HEK293 (cell line): ENCODE measurements around the gene MMP24OS.

Experiments
- CTCF ChIA-PET: fragments of 350-600 bp; formaldehyde crosslinking; extraction: SDS; loops from one replicate; lab custom pipeline; 2021; ENCODE audit warnings: antibody characterized with exemption; lab: Yijun Ruan, JAX
- POLR2A ChIA-PET: fragments of 300-600 bp; formaldehyde crosslinking; extraction: SDS; loops from one replicate; lab custom pipeline; 2020; ENCODE audit warnings: antibody characterized with exemption, inconsistent platforms; lab: Yijun Ruan, JAX
- H3K27ac ChIP-seq: fragments of 200-500 bp; sonication (Bioruptor generic); 2 replicates; pipeline ENCODE4 v1.5.1; 2014; ENCODE audit warnings: low read depth, low read length, control low read depth, inconsistent platforms; ENCODE audit errors: extremely low read depth
- H3K36me3 ChIP-seq, 2 experiments: fragments of 200-500 bp in 1 of 2; sonication (Bioruptor generic) in 1 of 2; 1 replicate in 1 of 2; 2 replicates in 1 of 2; pipeline ENCODE4 v1.5.1; 2014 to 2017; ENCODE audit warnings: inconsistent platforms in 2 of 2, low read length in 2 of 2; ENCODE audit not compliant: control insufficient read depth in 2 of 2, insufficient read depth in 1 of 2
- H3K4me1 ChIP-seq: fragments of 200-500 bp; sonication (Bioruptor generic); 2 replicates; pipeline ENCODE4 v1.5.1; 2014; ENCODE audit warnings: mild to moderate bottlenecking, low read length, inconsistent platforms; ENCODE audit not compliant: control insufficient read depth, insufficient read depth
- H3K4me3 ChIP-seq: 2 replicates; pipeline ENCODE4 v1.5.1; 2011; ENCODE audit warnings: low read depth, mild to moderate bottlenecking, control low read depth, low read length, moderate library complexity
- H3K9me3 ChIP-seq: fragments of 200-500 bp; sonication (Bioruptor generic); 2 replicates; pipeline ENCODE4 v1.5.1; 2014; ENCODE audit warnings: low read depth, low read length, inconsistent platforms; ENCODE audit not compliant: control insufficient read depth, insufficient read depth
- ATF2 ChIP-seq: fragments of 450-650 bp; formaldehyde crosslinking; IDR thresholded peaks from 2 replicates; pipeline ENCODE4 v1.5.1; 2016; ENCODE audit warnings: missing biosample characterization, missing genetic modification characterization, low read depth
- GLIS1 ChIP-seq: fragments of 450-650 bp; formaldehyde crosslinking; IDR thresholded peaks from 2 replicates; pipeline ENCODE4 v1.5.1; 2016; ENCODE audit warnings: missing biosample characterization, missing genetic modification characterization
- KLF17 ChIP-seq: fragments of 450-650 bp; formaldehyde crosslinking; IDR thresholded peaks from 2 replicates; pipeline ENCODE4 v1.5.1; 2016; ENCODE audit warnings: missing biosample characterization, missing genetic modification characterization
- PRDM1 ChIP-seq: fragments of 450-650 bp; formaldehyde crosslinking; IDR thresholded peaks from 2 replicates; pipeline ENCODE4; 2016; ENCODE audit warnings: missing biosample characterization, missing genetic modification characterization
- TSHZ1 ChIP-seq: fragments of 450-650 bp; formaldehyde crosslinking; IDR thresholded peaks from 2 replicates; pipeline ENCODE4 v1.5.1; 2016; ENCODE audit warnings: missing biosample characterization, missing genetic modification characterization, borderline replicate concordance
- YY1 ChIP-seq: fragments of 450-650 bp; formaldehyde crosslinking; IDR thresholded peaks from 2 replicates; pipeline ENCODE4 v1.5.1; 2018; ENCODE audit warnings: missing biosample characterization, missing genetic modification characterization
- YY2 ChIP-seq: fragments of 450-650 bp; formaldehyde crosslinking; IDR thresholded peaks from 2 replicates; pipeline ENCODE4 v1.5.1; 2016; ENCODE audit warnings: missing biosample characterization, missing genetic modification characterization
- ZBTB48 ChIP-seq: fragments of 450-650 bp; formaldehyde crosslinking; IDR thresholded peaks from 2 replicates; pipeline ENCODE4 v1.5.1; 2016; ENCODE audit warnings: missing biosample characterization, missing genetic modification characterization
- ZEB2 ChIP-seq: fragments of 450-650 bp; formaldehyde crosslinking; IDR thresholded peaks from 2 replicates; pipeline ENCODE4 v1.5.1; 2016; ENCODE audit warnings: missing biosample characterization, missing genetic modification characterization
- ZFP69B ChIP-seq: fragments of 450-650 bp; formaldehyde crosslinking; IDR thresholded peaks from 2 replicates; pipeline ENCODE4 v1.5.1; 2016; ENCODE audit warnings: missing biosample characterization, missing genetic modification characterization
- ZIC2 ChIP-seq: fragments of 450-650 bp; formaldehyde crosslinking; IDR thresholded peaks from 2 replicates; pipeline ENCODE4 v1.5.1; 2016; ENCODE audit warnings: missing biosample characterization, missing genetic modification characterization
- ZNF169 ChIP-seq: fragments of 450-650 bp; formaldehyde crosslinking; IDR thresholded peaks from 2 replicates; pipeline ENCODE4 v1.5.1; 2016; ENCODE audit warnings: missing biosample characterization, missing genetic modification characterization
- ZNF266 ChIP-seq: fragments of 450-650 bp; formaldehyde crosslinking; IDR thresholded peaks from 2 replicates; pipeline ENCODE4 v1.5.1; 2016; ENCODE audit warnings: missing biosample characterization, missing genetic modification characterization, low read depth
- ZNF354C ChIP-seq: fragments of 450-650 bp; formaldehyde crosslinking; IDR thresholded peaks from 2 replicates; pipeline ENCODE4 v1.5.1; 2016; ENCODE audit warnings: missing biosample characterization, missing genetic modification characterization, low read depth, borderline replicate concordance
- ZNF558 ChIP-seq: fragments of 450-650 bp; formaldehyde crosslinking; IDR thresholded peaks from 2 replicates; pipeline ENCODE4 v1.5.1; 2016; ENCODE audit warnings: missing biosample characterization, missing genetic modification characterization
- ZNF610 ChIP-seq: fragments of 450-650 bp; formaldehyde crosslinking; IDR thresholded peaks from 2 replicates; pipeline ENCODE4 v1.5.1; 2016; ENCODE audit warnings: missing biosample characterization, missing genetic modification characterization, borderline replicate concordance
- ZNF621 ChIP-seq: fragments of 450-650 bp; formaldehyde crosslinking; IDR thresholded peaks from 2 replicates; pipeline ENCODE4 v1.5.1; 2017; ENCODE audit warnings: missing biosample characterization, missing genetic modification characterization
- ZNF629 ChIP-seq: fragments of 450-650 bp; formaldehyde crosslinking; IDR thresholded peaks from 2 replicates; pipeline ENCODE4 v1.5.1; 2017; ENCODE audit warnings: missing biosample characterization, missing genetic modification characterization
- ZNF639 ChIP-seq: fragments of 450-650 bp; formaldehyde crosslinking; IDR thresholded peaks from 2 replicates; pipeline ENCODE4 v1.5.1; 2016; ENCODE audit warnings: missing biosample characterization, missing genetic modification characterization
- ZNF692 ChIP-seq: fragments of 450-650 bp; formaldehyde crosslinking; IDR thresholded peaks from 2 replicates; pipeline ENCODE4 v1.5.1; 2016; ENCODE audit warnings: missing biosample characterization, missing genetic modification characterization
- ZSCAN30 ChIP-seq: fragments of 450-650 bp; IDR thresholded peaks from 2 replicates; pipeline ENCODE4 v1.5.1; 2018; ENCODE audit warnings: missing biosample characterization, mild to moderate bottlenecking, missing genetic modification characterization, moderate library complexity

The MMP24OS gene

DNA sequence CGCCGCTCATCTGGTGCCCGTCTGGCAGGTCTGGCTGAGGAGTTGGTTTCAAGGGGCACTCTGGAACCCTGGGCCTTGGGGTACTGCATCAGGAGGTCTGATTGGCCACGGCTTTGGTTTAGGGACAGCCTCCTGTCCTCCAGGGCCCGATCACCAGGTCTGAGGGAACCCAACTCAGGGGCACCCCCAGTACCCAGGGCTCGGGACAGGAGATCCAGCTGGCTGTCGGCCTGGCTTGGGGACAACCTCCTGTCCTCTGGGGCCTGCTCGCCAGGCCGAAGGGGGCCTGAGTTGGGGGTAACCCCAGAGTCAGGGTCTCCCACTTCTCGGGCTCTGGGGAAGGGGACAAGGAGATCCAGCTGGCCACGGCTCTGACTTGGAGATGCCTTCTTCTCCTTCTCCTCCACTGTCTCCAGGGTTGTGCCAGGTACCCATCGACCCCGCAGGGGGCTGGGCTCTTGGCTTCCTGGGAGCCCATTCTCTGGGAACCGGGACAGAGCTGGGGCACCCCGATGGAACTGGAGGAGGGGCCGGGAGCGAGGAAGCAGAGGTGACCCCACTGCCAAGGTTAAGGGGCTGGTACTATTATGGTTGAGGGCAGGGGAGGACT, 9.1 kb upstream of the MMP24OS start:
- CTCF ChIA-PET = interaction anchor here (1.1 kb wide), 1 partner anchor 16 kb away, joined by 3 read pairs; no protein-coding TSS in a partner anchor
- Histone ChIP-seq H3K4me3 (no peak overlapping the region), H3K4me1 (no peaks in the 10 kb centered on the region)

GRCh38 chr20:35286077-35286898, 8.4 kb upstream of the MMP24OS start:
- POLR2A ChIA-PET = no interaction called here
- Histone ChIP-seq H3K9me3 (no peaks in the 10 kb centered on the region), H3K4me1 (no peaks in the 10 kb centered on the region), H3K27ac (no peak overlapping the region), H3K36me3 (peaks cover 9 to 20% of the 10 kb centered on the region in 2 experiments; a peak in 2 of 3 replicates), H3K4me3 (no peak overlapping the region)
- CTCF ChIA-PET = interaction anchor here (1.1 kb wide), 1 partner anchor 17 kb away, joined by 3 read pairs; no protein-coding TSS in a partner anchor
- TF ChIP-seq ZIC2 (tag by site-specific recombination) = no peak
- 0 out of 2 replicates have a peak, but pooled peaks have one; percentile 1 for TF ChIP-seq ZFP69B
- 0 out of 2 replicates have a peak, but pooled peaks have one; percentile 2 for TF ChIP-seq PRDM1 (tag by site-specific recombination)
- TF ChIP-seq, all 188 proteins: peak for 2

More for the DNA sequence above, 9.1 kb upstream of the MMP24OS start:
- H3K36me3 ChIP-seq = peaks cover 8 to 13% of the 10 kb centered on the region in 2 experiments; a peak in 2 of 3 replicates
- POLR2A ChIA-PET = no interaction called here
- TF ChIP-seq YY1 = no peak
- TF ChIP-seq ZNF629 = no peak
- H3K27ac ChIP-seq = no peak overlapping the region
- no peaks in the 10 kb centered on the region for H3K9me3 ChIP-seq

GRCh38 chr20:35285806-35286076, 7.8 kb upstream of the MMP24OS start:
- POLR2A ChIA-PET = no interaction called here
- CTCF ChIA-PET = no interaction called here
- H3K9me3 ChIP-seq = no peaks in the 10 kb centered on the region
- H3K4me3 ChIP-seq = no peak overlapping the region
- no peak overlapping the region for H3K27ac ChIP-seq
- peaks cover 13 to 24% of the 10 kb centered on the region in 2 experiments; a peak in 2 of 3 replicates for H3K36me3 ChIP-seq
- no peaks in the 10 kb centered on the region for H3K4me1 ChIP-seq
- TF ChIP-seq ZNF558 (tag by site-specific recombination) (peak; percentile 18; the same call in 1 of the 2 replicates), ZNF621 (peak; percentile 77; the same call in 1 of the 2 replicates), ATF2 (tag by site-specific recombination) (peak; percentile 94), TSHZ1 (tag by site-specific recombination) (peak; percentile 60; the same call in 1 of the 2 replicates), KLF17 (peak; percentile 75), ZSCAN30 (tag by site-specific recombination) (no peak), YY2 (tag by site-specific recombination) (peak; percentile 74), ZNF354C (tag by site-specific recombination) (no peak), ZEB2 (tag by site-specific recombination) (peak; percentile 72), GLIS1 (tag by site-specific recombination) (no peak), ZNF266 (no peak), ZNF610 (no peak), ZNF639 (peak; percentile 78), ZBTB48 (peak; percentile 38; the same call in 1 of the 2 replicates), ZNF169 (peak; percentile 76), ZNF692 (tag by site-specific recombination) (peak; percentile 82)
